Mesothelial cell of epicardium (in vitro differentiated cells): Measurements from ENCODE around the gene DUSP1. TPM values are rescaled to one million over a fixed set of nuclear protein-coding genes. Genes with fewer than 3 reads are reported as not detected.

Experiments
- DNase-seq, 2 experiments: peaks; one replicate each; pipeline ENCODE4 v3.0.0; 2021; ENCODE audit warnings: low spot score in 2 of 2; ENCODE audit not compliant: unreplicated experiment in 2 of 2
- H3K27ac Mint-ChIP-seq: 2 replicates; pipeline ENCODE4 v1.8.0; 2021; ENCODE audit warnings: mixed read lengths
- H3K27me3 Mint-ChIP-seq: 2 replicates; pipeline ENCODE4 v1.8.0; 2021; ENCODE audit warnings: low read depth, mixed read lengths
- H3K36me3 Mint-ChIP-seq: 2 replicates; pipeline ENCODE4 v1.8.0; 2021; ENCODE audit warnings: mixed read lengths
- H3K4me1 Mint-ChIP-seq: 2 replicates; pipeline ENCODE4 v1.8.0; 2021; ENCODE audit warnings: mixed read lengths
- H3K4me3 Mint-ChIP-seq: 2 replicates; pipeline ENCODE4 v1.8.0; 2021; ENCODE audit warnings: mild to moderate bottlenecking, moderate library complexity, mixed read lengths
- H3K9me3 Mint-ChIP-seq: 2 replicates; pipeline ENCODE4 v1.8.0; 2021; ENCODE audit warnings: mixed read lengths
- CTCF ChIP-seq: fragments of 200-600 bp; sonication (generic); IDR thresholded peaks from one replicate; pipeline ENCODE4 v1.5.0; 2021; ENCODE audit warnings: antibody characterized with exemption; ENCODE audit not compliant: unreplicated experiment
- total RNA-seq: library from RNA; stranded (reverse); gene quantifications from 3 replicates; pipeline ENCODE4 v1.2.1, GENCODE V29; 2021

The DUSP1 gene
- total RNA-seq, 1 donor from 2014 or later = 116 TPM

- Mint-ChIP-seq H3K27ac (no peak overlapping the region), H3K4me1 (no peaks in the 10 kb centered on the region), H3K4me3 (no peak overlapping the region), H3K36me3 (no peaks in the 10 kb centered on the region), H3K27me3 (peaks cover 16% of the 10 kb centered on the region), H3K9me3 (no peaks in the 10 kb centered on the region)
- DNase-seq = no peak
- TF ChIP-seq CTCF = no peak
These were observed 48.6 kb downstream of the DUSP1 start for GRCh38 chr5:172722327-172722815.

GRCh38 chr5:172721455-172722326, 49.3 kb downstream of the DUSP1 start:
- Mint-ChIP-seq H3K9me3 (no peaks in the 10 kb centered on the region), H3K4me3 (no peak overlapping the region), H3K27ac (no peak overlapping the region), H3K36me3 (no peaks in the 10 kb centered on the region), H3K27me3 (peaks cover 20% of the 10 kb centered on the region), H3K4me1 (peaks cover 2% of the 10 kb centered on the region)
- DNase-seq = no peak
- no peak for TF ChIP-seq CTCF

GRCh38 chr5:172720655-172721054, 50.3 kb downstream of the DUSP1 start:
- H3K4me1 Mint-ChIP-seq = peaks cover 2% of the 10 kb centered on the region
- H3K9me3 Mint-ChIP-seq = no peaks in the 10 kb centered on the region
- H3K27me3 Mint-ChIP-seq = peaks cover 20% of the 10 kb centered on the region
- no peak overlapping the region for H3K27ac Mint-ChIP-seq
- no peak for DNase-seq
- no peak for TF ChIP-seq CTCF
- no peak overlapping the region for H3K4me3 Mint-ChIP-seq
- H3K36me3 Mint-ChIP-seq = no peaks in the 10 kb centered on the region

- Mint-ChIP-seq H3K4me1 (peaks cover 2% of the 10 kb centered on the region), H3K36me3 (no peaks in the 10 kb centered on the region), H3K9me3 (no peaks in the 10 kb centered on the region), H3K27me3 (peaks cover 20% of the 10 kb centered on the region), H3K27ac (no peak overlapping the region), H3K4me3 (no peak overlapping the region)
- no peak for DNase-seq
- no peak for TF ChIP-seq CTCF
These were observed 51.8 kb downstream of the DUSP1 start for GRCh38 chr5:172719211-172719610.

- Mint-ChIP-seq H3K27me3 (peaks cover 17% of the 10 kb centered on the region), H3K9me3 (no peaks in the 10 kb centered on the region), H3K27ac (no peak overlapping the region), H3K4me1 (peaks cover 2% of the 10 kb centered on the region), H3K36me3 (no peaks in the 10 kb centered on the region), H3K4me3 (no peak overlapping the region)
- no peak for TF ChIP-seq CTCF
- no peak for DNase-seq
These were observed 52.4 kb downstream of the DUSP1 start for GRCh38 chr5:172718527-172719114.

Other genes with a start within 250 kb of the DUSP1 start
- 10.9 to 11.8 TPM (median 11.7 TPM) in 3 replicates for gene NEURL1B, start 129.9 kb downstream of the DUSP1 start, total RNA-seq
- 107 to 110 TPM (median 109 TPM) in 3 replicates for gene ERGIC1, start 63.1 kb upstream of the DUSP1 start, total RNA-seq
- 43.0 to 43.9 TPM (median 43.9 TPM) in 3 replicates for gene RPL26L1, start 188.2 kb upstream of the DUSP1 start, total RNA-seq
- 116 to 125 TPM (median 120 TPM) in 3 replicates for gene ATP6V0E1, start 212.6 kb upstream of the DUSP1 start, total RNA-seq